ENCODE data around the gene FOXF2.

DNA sequence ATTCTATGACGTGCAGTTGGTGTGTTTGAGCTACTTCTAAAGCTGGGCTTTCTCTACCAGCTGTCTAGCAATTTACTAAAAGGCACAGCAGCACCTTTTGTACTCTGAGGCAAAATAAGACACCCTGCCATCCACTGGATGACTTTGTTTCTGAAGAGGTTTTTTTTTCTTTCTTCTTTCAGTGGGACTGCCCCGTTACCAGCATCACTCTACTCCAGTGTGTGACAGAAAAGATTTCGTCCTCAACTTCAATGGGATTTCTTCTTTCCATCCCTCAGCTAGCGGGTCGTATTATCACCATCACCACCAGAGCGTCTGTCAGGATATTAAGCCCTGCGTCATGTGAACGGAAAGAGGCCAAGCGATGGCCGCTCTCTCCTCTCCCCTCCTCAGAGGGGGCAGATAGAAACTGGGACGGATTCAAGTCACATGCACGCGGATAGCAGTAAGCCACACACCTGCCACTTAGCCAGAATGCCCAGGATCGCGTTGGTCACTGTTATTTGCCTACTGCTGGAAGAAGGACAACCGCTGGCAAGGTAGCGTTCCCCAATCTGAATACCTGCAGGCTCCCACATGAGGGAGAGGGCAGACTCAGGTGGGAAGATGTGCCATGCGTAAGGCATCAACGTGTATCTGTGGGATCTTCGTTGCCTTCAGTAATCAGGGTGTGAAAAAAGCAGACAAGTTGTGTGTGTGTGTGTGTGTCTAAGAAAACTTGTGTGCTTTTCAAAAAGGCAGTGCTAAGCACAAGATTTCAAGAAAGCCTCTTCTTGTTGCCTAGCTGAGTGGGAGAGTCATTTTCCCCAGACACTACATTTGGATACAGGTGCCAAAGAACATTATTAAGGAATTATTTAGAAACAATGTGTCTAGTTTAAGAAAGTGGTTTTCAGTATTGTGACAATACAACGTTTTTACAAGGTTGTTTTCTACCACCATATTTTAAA lies 5.4 kb downstream of the FOXF2 start:
- TF ChIP-seq EZH2 (IDR thresholded peaks at IDR 0.05; ENCODE audit: insufficient read depth, low read length) = peak; percentile 14
- TF ChIP-seq, protein P1, sequence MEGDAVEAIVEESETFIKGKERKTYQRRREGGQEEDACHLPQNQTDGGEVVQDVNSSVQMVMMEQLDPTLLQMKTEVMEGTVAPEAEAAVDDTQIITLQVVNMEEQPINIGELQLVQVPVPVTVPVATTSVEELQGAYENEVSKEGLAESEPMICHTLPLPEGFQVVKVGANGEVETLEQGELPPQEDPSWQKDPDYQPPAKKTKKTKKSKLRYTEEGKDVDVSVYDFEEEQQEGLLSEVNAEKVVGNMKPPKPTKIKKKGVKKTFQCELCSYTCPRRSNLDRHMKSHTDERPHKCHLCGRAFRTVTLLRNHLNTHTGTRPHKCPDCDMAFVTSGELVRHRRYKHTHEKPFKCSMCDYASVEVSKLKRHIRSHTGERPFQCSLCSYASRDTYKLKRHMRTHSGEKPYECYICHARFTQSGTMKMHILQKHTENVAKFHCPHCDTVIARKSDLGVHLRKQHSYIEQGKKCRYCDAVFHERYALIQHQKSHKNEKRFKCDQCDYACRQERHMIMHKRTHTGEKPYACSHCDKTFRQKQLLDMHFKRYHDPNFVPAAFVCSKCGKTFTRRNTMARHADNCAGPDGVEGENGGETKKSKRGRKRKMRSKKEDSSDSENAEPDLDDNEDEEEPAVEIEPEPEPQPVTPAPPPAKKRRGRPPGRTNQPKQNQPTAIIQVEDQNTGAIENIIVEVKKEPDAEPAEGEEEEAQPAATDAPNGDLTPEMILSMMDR (IDR thresholded peaks at IDR 0.05; ENCODE audit: insufficient read depth, low read depth, low read length) = no peak
